ENCODE measurements around the gene STK25.

The STK25 gene

GRCh38 chr2:241508240-241509154 is at the start of gene STK25:
STK25 (minus strand) TSS chr2:241508584; CDS start chr2:241508035, 549 bp downstream.
- peak; percentile 93 to 98 for DNase-seq

GRCh38 chr2:241556746-241557145 is 48.4 kb upstream of the STK25 start:
- no peak for DNase-seq

DNA sequence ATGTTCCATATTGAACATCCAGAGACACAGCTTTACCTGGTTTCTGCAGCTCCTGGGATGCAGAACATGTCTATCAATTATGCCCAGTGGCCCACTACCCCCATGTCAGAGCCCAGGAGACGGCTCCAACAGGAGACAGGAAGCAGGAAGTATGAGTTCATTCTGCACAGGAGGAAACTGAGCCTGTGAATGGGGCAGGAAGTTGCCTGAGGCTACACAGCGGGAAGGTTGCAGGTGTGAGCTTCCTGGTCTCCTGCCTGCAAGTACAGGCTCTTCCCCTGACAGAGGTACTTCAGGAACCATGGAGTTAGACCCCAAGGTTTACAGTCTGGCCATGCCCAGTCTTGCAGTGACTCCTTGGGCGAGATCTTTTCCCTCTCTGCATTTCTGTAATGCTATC is 47.3 kb upstream of the STK25 start:
- DNase-seq: no peak

DNA sequence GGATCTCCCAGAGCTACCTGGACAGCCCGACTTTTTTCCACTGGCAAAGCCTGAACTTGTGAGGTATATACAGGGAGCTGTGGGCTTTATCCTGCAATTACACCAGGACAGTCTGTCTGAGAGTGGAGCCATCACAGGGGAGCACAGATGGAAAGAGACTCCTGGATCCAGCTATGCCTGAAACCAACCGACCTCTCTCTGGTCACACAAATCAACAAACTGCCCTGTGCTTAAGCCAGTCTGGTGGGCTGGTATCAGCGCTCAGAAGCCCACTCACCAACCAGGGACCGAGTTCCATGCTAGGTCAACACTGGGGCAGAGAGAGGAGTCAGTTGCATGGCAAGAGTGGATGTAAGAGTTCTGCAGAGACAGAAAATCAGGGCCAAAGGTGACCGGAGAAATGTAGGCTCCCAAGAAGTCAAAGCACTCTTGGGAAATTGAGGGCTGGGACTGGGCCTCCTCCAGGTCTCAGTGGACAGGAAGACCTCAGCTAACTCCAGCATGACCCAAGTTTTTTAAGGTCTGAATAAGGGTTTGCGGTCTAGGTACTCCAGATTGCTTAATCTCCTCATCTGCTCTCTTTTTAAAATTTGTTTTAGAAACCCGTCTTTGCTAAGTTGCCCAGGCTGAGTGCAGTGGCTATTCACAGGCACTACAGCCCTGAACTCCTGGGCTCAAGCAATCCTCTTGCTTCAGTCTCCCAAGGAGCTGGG is 46.4 kb upstream of the STK25 start:
- DNase-seq: no peak

DNA sequence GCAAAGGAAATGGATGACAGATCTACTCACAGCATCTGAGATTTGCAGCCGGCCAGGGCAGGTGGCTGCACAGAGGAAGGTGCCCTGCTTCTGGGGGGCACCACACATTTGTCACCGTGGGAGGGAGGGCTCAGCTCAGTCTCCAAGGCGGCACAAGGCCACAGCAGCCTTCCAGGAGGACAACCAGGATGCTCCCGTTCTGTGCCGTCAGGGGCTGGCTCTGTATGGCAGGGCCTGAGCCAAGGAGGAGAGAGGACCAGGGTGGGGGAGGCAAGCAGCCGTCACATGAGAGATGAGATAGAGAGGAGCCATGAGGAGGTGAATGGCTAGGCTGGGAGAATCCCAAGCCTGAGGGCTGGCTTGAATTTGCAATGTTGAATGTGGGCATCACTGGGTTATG is 45.6 kb upstream of the STK25 start:
- DNase-seq: no peak

DNA sequence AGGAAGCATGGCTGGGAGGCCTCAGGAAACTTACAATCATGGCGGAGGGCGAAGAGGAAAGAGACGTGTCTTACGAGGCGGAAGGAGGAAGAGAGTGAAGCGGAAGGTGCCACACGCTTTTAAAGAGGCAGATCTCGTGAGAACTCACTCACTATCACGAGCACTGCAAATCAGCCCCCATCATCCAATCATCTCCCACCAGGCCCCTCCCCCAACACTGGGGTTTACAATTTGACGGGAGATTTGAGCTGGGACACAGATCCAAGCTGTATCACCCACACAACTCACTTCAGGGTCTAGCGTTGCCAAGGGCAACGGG is 45.1 kb upstream of the STK25 start:
- DNase-seq: no peak

GRCh38 chr2:241551998-241552737 is 43.8 kb upstream of the STK25 start:
- DNase-seq: no peak

DNA sequence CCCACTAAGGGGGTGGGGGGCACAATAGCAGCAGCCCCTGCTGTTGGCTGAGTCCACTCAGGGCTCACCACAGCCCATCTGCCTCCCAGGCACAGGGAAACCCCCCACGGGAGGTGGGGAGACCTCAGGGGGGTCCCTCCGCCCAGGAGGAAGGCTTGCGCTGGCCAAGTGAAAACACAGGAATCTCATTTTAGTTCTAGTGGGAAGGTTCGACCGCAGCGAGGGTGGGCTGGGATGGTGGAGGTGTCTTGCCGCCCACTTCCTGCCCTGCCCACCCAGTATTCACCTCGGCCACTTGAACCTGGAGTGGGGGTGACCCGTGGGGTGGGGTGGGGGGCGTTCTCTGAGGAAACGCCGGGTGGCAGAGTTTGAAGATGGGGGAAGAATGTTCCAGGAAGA is 43.2 kb upstream of the STK25 start:
- DNase-seq: no peak

- no peak for DNase-seq
Observed at GRCh38 chr2:241550616-241551580, 42.5 kb upstream of the STK25 start.

DNA sequence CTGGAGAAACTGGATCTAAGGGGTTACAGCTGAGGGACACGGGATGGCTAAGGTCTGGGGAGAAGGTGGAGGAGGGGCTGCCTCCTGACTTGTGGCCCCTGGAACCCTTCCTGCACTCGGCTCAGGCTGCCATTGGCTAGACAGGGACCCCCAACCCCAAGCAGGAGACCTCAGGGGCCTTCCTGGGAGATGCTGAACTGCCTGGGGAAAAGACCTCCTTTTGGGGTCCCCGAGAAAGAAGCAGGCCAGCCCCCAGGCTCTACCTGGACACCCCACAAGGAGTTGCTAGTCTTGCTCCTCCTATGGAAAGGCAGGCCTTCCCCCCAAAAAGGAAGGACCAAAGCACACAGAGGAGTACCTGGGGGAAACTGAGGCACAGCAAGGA is 40.1 kb upstream of the STK25 start:
- DNase-seq: no peak

- no peak for DNase-seq
Observed at GRCh38 chr2:241547781-241548450, 39.5 kb upstream of the STK25 start.

DNA sequence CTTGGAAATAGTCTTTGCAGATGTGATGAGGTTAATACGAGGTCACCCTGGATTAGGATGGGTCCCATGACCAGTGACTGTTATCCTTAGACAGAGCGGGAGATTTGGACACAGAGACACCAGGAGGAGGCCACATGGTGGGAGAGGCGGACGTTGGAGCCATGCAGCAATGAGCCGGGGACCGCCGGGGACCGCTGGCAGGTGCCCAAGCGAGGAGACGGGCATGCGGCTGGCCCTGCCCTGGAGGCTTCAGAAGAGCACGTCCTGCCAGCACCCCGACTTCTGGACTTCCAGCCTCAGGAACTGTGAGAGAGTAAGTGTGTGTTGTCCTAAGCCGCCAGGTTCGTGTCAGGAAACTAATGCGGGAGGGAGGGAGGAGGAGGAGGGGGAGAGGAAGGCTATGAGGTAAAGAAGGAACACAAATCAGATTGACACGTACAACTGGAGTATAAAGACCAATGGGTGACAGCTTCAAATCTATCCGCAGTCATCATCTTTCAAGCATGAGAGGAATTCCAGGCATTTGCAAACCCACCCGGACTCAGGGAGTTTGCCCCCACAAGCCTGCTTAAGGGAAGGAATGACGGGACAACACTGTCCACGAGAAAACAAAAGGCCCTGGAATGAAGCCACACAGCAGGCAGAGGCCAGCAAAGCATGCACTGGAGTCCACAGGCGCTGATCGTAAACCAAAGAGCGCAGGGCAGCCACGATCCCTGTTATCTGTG is 38.6 kb upstream of the STK25 start:
- no peak for DNase-seq

GRCh38 chr2:241545523-241546473 is 37.4 kb upstream of the STK25 start:
- no peak for DNase-seq

- DNase-seq: no peak
Observed at GRCh38 chr2:241545106-241545505, 36.7 kb upstream of the STK25 start.

DNA sequence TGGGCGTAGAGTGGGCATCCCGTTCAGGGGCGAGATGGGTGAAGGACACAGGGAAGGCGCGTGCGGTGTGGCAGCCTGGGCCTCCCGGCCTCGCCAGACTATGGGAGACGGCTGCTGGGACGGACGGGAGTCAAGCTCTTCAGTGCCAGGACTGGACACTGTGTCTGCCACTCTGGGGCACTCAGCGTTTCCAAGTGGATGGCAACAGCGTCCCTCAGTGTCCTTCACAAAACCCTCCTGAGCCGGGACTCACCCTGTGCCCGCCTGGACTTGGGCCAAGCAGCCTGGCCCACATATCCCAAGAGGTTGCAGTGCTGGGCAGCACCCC is 33.9 kb upstream of the STK25 start:
- DNase-seq: no peak

- no peak for DNase-seq
Observed at GRCh38 chr2:241541564-241542277, 33.3 kb upstream of the STK25 start.

DNA sequence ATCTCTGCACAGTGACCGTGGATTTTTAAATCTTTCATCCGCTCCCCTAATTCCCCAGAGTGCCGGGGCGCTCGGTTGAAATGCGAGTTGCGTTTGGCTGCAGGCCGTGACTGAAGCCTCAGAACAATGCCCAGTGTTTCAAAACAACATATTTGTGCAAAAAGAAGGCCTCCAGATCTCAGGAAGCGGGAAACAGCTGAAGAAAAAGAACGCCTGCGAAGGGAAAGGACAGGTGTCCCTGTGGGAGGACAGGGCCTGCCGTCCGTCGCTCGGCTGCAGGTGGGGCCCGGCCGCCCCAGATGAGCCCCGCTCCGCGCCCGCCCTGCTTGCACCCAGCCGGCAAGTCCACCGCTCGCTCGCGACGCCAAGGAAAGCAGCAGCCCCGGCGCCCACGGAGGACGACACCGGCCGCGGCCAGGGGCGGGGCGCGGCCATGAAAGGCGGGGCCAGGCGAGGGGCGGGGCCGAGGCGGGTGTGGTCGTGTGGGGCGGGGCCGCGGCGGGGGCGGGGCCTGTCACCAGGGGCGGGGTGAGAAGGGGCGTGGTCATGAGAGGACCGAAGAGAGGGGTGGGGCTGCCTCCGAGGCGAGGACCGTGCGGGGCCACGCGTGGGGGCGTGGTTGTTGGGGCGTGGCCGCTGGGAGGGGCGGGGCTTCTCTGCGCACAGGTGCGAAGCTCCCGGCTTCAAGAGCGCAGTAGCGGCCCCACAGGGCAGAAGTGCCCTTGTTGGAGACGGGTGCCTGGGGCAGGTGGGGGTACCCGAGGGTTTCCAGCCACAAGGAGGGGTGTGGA is 32.6 kb upstream of the STK25 start:
- DNase-seq: no peak

GRCh38 chr2:241540401-241540770 is 32.0 kb upstream of the STK25 start:
- DNase-seq: no peak

Measured in NCI-H446 (cell line).